GM19023 (cell line): ENCODE measurements around the gene MCOLN3.
"Not testable (repeated sequence)": the region's sequence is repeated elsewhere in the genome, so short reads cannot be mapped to it uniquely, and the experiment has no call there.

Experiments
- ATAC-seq: cut with Tn5 transposase; IDR thresholded peaks from one replicate; pipeline ENCODE4 v1.9.1; 2021; ENCODE audit warnings: mild to moderate bottlenecking, moderate library complexity; ENCODE audit not compliant: unreplicated experiment

MCOLN3 gene

DNA sequence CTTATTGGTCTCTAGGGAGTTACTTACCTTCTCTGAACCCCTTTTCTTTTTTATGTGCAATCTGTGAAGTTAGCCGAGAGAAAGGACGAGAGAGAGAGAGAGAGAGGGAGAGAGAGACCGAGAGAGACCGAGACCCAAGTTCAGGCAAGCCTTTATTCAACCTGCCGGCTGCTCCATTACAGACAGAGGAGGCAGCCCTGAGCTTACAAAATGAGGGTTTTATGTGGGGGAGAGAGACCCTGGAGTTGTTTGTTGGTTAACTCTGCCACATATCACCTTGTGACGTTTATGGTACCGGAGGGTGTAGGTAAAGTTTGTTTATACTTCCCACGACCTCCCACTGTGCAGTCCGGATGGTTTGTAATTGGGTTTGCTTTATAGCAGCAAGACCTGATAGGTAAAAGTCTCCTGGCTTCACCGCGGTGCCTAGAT, 1.5 kb upstream of the MCOLN3 start:
- no peak for ATAC-seq

DNA sequence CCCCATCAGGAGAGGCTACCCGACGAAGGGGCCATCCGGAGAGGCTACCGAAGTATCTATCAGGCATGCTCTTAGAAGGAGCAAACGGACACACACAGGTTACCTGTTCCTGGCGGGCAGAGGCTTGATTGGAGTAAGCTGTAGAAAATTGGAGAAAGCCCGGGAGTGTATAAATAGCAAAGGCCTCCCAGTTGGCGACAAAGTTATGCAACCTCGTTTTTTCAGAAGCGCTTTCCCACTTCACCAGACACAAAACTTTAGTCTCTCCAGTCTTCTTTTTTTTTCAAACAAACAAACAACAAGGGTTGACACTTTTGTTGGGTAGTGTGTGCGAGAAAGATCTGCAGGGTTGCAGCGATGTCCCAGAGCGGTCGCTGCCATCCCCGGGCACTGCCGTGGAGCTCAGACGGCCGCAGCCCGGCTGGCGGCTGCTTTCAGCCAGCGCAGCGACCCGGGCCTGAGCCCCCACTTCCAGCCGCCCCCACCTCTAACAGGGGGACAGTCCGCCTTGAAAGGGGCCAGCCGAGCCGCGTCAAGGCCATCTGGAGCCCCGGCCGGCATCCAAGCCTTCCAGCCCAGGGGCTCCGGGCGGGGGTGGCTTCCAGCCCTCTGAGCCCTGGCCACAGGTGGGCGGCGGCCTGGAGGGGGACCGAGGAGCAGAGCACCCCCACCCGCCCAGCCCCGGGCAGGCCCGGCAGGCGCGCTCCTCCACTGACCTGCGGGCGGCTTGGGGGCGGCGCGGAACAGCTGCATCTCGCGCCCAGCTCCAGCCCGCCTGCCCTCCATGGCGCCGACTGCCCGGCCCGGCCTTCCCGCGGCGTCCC, 616 bp downstream of the MCOLN3 start:
- ATAC-seq = peak; percentile 67

DNA sequence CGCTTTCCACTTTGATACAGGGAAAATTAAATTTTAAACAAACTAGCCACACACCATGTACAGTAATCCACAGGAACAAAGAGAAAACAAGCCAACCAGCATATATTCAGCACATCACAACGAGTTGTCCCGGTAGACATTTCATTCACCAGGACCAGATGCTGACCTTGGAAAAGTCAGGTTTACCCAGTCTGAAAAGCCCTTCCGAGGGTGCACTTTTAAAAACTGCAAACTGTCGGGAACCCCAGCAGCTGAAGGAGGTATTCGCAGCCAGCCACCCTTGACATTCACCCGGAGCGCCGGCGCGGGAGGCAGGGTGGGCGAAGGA, 1.2 kb downstream of the MCOLN3 start:
- ATAC-seq = no peak

DNA sequence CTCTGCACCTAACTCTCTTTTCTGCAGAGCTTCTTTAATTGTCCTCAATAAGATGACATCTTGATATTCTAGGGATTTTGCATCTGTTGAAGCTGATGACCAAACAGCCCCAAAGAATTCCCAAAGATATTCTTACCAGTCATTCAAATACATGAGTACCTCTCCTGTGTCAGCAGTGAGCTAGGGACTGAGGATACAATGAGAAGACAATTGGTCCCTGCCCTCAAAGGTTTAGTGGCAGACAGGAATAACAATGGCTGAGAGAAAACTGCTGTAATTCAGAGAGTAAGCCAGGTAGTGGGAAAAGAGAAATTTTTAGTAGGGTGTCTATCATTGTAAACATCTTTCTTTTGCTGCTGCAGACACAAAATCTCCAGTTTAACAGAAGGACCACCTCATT, 5.9 kb downstream of the MCOLN3 start:
- no peak for ATAC-seq

DNA sequence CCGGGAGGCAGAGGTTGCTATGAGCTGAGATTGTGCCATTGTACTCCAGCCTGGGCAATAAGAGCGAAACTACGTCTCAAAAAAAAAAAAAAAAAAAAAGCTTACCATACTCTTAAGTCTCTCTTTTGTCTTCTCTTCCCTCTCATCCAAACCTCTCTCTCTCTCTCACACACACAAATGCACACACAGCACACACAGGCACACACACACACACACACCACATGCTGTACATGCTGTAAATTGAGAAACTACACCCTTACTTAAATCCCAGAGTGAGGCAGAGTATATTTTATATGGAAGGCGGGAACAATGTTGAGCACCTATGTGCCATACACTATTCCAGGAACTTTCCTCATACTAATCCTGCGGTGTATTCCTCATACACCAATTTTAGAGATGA, 6.5 kb downstream of the MCOLN3 start:
- no peak for ATAC-seq

DNA sequence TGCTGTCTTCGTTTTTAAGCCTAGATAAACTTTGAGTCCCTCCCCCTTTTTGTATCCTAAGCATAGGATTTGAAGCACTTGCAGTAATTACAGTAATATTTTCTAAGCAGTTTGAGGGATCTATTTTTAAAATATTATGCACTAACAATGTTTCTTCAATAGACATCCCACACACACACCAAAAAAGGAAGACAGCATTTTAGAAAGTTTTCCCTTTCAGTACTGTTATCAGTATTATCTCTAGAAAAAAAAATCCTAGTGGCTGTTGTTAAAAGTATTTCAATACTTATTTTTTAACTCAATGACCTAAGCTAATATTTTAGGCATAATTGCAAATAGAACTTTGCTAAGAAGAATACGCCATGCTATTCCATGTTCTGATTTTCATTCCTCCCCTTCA, 15.1 kb downstream of the MCOLN3 start:
- no peak for ATAC-seq

DNA sequence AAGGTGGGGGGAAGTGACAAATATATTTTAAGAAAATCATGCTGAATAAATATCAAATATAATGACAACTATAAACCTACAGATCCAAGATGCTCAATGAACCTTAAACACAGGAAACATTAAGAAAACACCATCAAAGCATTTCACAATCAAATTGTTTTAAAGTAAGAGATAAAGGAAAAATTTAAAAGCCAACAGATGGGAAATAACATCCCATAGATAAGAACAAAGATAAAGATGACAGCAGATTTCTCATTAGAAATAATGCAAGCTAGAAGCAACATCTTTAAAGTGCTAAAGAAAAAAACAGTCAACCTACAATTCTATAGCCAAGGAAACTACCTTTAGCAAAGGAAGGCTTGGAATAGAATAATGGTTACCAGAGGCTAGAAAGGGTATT, 17.8 kb downstream of the MCOLN3 start:
- ATAC-seq = no peak

DNA sequence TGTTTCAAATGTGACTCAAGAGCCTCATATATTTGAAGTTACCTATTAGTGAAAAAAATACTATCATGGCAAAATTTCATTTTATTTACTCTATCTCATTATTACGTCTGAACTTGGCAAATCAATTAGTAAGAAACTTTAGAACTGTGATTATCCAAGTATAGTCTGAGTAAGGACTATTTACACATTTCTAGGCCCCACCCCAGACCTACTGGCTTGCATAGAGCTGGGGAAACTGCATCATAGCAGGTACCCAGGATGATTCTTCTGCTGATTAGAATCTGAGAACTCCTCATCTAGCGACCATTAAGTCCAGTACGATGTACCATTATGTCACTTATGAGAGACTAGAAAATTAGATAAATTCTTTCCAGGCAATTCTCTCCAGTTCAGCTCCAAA, 20.1 kb downstream of the MCOLN3 start:
- ATAC-seq = no peak

DNA sequence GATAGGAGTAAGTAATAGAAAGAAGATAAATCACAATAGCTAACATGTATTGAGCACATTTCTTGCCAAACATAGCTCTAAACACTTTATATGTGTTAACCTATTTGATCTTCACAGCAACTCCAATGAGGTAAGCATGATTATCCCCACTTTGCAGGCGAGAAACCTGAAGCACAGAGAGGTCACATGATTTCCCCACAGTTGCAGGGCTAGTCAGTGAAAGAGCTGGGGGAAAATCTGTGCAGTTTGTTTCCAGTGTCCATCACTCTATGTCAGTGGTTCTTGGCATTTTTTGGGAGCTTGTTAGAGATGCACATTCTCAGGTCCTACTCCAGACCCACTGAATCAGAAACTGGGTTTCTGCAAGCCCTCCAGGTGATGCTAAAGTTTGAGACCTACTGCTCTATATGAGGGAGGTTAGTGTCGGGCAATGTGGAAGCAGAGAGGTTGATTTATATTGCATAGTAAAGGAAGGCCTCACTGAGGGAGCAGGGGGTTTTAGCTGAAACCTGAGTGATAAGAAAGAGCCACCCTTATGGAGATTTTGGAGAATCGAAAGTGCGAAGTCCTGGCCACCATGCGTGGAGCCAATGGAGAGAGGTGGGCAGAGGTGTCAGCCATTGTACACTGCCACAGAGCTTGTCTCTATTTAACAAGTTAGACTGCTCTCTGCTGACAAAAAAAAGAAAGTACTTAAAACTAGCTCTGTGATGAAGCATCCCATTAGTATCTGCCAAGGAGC, 20.9 kb downstream of the MCOLN3 start:
- ATAC-seq = peak; percentile 83

DNA sequence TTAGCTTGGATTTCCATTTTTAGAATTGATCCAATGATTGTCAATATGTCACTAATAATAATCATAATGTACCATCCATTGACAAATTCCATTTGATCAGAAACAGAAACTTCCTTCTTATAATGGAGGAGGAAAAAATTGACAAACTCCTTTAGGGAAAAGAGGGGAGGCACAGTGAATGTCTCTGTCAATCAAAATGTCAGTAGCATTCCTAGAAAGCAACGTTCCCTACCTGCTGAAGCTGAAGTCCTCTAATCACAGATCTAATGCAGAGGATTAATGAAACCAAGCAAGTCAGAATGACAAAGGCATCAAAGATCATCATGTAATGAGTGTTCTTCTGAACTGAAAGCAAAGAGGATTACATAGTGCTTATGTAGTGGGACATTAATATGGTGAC, 22.4 kb downstream of the MCOLN3 start:
- ATAC-seq = no peak

DNA sequence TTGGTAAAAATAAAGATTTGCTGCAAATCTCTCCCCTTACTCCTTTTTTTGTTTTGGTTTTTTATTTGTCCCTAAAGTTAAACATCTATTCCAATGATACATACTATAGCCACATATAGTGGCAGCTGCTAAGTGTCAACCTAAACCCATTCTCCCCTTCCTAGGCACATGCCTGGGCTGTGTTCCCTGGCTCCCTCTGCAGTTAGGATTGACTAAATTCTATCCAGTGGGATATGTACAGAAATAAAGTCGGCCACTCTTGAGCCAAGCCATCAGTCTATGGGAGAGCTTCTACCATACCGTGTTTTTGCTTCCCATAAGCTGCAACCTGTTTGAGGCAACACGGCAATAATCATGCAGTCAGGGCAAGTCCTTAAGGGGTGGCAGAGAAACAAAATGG, 23.6 kb downstream of the MCOLN3 start:
- no peak for ATAC-seq

DNA sequence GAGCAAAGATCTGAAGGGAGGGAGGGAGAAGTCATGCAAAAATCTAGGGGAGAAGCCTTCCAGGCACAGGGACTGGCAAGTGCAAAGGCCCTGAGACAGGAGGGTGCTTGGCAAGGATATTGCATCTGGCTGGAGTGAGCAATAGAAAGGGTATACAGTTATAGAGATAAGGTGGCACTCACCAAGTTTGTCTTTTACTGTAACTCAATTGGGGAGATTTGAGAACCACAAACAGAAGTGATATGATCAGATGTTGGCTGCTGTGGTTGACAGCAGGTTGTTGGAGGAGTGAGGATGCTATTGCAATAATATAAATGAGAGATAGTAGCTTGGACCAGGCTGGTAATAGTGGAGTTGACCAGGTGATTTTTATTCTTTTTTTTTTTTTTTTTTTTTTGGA, 25.6 kb downstream of the MCOLN3 start:
- no peak for ATAC-seq

DNA sequence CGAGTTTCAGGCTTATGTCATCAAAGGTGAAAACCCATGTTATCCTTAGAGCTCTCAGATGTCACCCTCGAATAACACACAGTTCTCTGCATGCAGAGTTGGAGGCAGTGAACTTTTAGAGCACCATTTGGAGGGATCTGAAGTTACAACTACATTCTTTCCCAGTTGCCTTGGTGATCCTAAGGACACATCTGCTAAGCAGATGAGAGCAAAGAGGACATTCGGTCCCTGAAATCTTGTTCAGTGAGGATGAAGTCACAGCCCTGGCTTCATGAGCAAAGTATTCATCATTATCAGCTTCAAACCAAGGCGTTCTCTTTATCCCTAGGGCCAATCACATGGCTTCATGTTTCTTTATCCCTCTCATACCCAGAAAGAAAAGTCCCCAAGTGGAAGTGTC, 28.3 kb downstream of the MCOLN3 start:
- ATAC-seq = no peak

DNA sequence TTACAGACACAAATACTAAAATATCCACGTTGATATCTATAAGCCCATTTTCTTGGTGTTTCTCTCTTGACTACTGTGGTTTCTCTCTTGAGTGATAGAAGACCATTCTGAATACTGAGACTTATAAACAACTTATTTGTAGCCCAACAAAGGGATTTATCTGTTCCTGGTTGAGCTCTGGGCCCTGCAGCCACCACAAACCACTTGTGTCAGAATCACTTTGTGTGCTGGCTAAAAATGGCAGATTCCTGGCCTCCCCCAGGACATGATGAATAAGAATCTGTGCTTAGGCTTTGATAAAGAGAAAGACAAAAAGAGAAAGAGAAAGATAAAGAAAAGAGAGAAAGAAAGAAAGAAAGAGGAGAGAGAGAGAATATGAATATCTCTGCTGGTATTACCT, 32.5 kb downstream of the MCOLN3 start:
- ATAC-seq = no peak

DNA sequence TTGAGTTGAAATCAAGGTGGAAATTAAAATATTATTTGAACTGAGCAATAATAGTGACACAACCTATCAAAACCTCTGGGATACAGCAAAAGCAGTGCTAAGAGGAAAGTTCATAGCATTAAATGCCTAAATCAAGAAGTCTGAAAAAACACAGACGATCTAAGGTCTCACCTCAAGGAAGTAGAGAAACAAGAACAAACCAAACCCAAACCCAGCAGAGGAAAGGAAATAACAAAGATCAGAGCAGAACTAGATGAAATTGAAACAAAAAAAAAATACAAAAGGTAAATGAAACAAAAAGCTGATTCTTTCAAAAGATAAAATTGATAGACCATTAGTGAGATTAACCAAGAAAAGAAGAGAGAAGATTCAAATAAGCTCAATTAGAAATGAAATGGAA, 42.7 kb downstream of the MCOLN3 start:
- ATAC-seq = not testable (repeated sequence)

DNA sequence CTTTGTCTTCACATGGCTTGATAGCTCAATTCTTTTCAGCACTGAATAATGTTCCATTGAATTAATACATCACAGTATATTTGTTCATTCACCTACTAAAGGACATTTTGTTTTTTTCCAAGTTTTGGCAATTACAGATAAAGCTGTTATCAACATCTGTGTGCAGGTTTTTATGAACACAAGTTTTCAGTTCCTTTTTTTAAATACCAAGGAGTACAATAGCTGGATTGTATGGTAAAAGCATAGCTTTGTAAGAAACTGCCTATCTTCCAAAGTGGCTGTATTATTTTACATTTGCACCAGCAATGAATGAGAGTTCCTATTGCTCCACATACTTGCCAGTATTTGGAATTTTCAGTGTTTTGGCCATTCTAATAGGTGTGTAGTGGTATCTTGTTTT, 46.6 kb downstream of the MCOLN3 start:
- ATAC-seq = no peak

DNA sequence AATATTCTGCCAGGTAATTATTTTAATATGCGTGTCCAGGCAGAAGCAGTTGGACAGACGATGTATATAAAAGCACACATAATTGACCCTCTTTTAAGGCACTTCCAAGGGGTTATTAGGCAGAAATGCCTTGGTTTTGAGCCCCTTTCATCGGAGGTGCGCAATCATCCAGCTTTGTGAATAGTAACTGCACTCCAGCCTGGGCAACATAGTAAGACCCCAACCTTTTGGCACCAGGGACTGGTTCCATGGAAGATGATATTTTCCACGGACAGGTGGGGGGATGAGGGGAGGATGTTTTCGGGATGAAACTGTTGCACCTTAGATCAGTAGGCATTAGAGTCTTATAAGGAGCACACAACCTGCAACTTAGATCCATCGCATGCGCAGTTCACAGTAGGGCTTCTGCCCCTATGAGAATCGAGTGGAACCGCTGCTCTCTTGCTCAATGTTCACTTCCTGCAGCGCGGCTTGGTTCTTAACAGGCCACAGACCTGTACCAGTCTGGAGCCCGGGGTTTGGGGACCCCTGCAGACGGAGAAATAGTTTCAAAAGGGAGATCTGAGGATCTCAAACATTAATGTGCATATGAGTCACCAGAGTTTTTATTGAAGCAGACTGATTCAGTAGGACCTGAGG, 49.5 kb downstream of the MCOLN3 start:
- peak; percentile 27 for ATAC-seq

DNA sequence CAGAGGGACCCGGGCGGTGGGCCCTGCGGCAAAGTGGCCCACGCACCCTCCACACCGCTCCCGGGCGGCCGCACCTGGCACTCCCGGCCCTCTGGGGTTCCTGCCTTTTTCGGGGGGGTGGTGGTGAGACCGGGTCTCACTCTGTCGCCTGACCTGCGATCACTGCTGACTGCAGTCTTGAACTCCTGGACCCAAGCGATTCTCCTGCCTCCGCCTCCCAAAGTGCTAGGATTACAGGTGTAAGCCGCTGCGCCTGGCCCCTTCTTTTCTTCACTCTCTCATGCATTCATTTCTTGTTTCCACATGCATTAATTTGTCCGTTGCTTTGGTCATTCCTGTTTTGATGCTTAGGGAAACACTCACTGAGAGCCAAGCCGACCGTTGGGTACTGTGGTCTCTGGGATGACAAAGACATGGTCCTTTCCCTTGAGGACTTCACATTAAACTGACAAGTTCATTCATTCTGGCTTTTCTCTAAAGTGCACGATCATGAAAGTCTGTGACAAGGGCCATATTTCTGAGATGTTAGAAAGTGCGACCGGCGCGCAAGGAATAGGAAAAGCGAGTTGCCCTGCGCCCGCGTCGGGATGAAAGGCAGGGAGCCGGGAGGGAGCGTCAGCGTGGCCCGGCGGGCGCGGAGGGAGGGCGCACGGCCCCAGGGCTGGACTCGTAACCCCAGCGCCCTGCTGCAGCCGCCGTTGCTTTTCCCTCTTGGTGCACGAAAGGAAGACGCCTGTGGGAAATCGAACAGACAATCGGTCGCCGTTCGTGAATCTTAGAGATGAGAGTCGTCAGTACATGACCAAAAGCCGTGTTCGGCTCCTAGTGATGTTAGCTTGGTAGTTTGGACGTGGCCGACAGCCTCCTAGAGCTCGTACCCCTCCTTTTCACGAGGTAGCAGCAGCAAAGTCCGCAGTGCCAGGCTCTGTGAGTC, 50.4 kb downstream of the MCOLN3 start:
- peak; percentile 10 for ATAC-seq

DNA sequence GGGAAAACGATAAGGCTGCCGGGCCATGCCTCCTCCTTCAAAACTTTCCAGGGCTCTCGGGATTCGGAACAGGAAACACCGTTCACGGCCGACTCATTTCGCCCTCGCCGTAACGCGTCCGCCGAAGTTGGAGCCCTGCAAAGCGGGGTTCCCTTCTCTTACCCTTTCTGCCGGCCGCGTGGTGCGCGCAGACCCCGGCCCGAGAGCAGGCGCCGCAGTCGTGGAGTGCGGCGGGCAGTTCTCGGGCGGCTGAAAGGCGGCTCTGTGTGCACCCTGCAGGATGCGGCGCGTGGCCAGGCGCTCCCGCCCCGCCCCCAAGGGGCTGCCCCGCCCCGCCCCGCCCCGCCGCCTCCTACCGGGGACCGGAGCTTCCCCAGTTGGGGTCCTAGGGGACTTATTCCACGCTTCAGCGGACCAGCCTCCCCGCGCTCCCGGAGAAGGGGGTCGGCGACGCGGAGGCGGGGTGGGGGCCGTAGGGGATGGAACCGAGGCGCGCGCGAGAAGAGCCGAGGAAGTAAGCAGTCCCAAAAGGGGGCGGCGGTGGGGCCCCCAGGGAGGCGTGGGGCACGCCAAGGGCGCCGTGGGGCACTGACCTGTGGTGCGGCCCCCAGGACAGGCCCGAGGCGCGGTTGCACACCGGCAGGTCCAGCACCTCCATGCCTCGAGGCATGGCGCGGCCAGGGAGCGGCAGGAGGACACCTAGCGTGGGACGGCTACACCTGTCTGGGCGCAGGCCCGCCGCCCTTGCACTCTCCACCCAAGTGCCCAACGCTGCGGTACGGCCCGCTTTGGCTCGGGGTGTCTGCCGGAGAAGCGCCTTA, 51.2 kb downstream of the MCOLN3 start, which contains the start of gene MCOLN2:
Gene MCOLN2 (minus strand): TSS at position 268 of the 821 bp plus-strand sequence. CDS start 241 bp downstream, at position 27.
- peak; percentile 51 for ATAC-seq
